ENCODE measurements around the gene ANKRD33B.
A peak's percentile ranks its signal among the peaks of the same experiment; 100 is the strongest.

The ANKRD33B gene

GRCh38 chr5:10593531-10594181, 29.8 kb downstream of the ANKRD33B start:
- Histone ChIP-seq H3K27me3 (ENCODE audit: insufficient read depth, low read length, poor library complexity) (no peaks in the 10 kb centered on the region), H3K4me3 (ENCODE audit: low read depth in 1 of 2, low read length in 2 of 2) (no peak overlapping the region), H2AFZ (ENCODE audit: low read depth, low read length) (no peak overlapping the region), H3K9me3 (ENCODE audit: insufficient read depth, low read length, severe bottlenecking) (no peaks in the 10 kb centered on the region), H3K4me1 (ENCODE audit: insufficient read depth, low read length) (peaks cover 86% of the 10 kb centered on the region), H3K4me2 (ENCODE audit: insufficient read depth, low read length) (no peak overlapping the region), H4K20me1 (ENCODE audit: insufficient read depth, low read length) (no peaks in the 10 kb centered on the region), H3K9ac (ENCODE audit: low read depth, low read length) (no peak overlapping the region), H3K27ac (ENCODE audit: low read length) (peak overlapping the region; percentile 56), H3K79me2 (ENCODE audit: insufficient read depth, low read length) (peaks cover 90% of the 10 kb centered on the region), H3K36me3 (ENCODE audit: insufficient read depth, low read length) (0 out of 2 replicates have a peak, but pooled peaks cover 6% of the 10 kb centered on the region)
- DNase-seq (no peak), ATAC-seq (ENCODE audit: insufficient read depth, low read depth) (no peak)
- TF ChIP-seq CTCF (IDR thresholded peaks at IDR 0.05; ENCODE audit: borderline replicate concordance, extremely low read depth, low read length, poor library complexity, severe bottlenecking) = no peak
- TF ChIP-seq EZH2 (IDR thresholded peaks at IDR 0.05; ENCODE audit: borderline replicate concordance, low read depth, low read length, severe bottlenecking) = no peak

DNA sequence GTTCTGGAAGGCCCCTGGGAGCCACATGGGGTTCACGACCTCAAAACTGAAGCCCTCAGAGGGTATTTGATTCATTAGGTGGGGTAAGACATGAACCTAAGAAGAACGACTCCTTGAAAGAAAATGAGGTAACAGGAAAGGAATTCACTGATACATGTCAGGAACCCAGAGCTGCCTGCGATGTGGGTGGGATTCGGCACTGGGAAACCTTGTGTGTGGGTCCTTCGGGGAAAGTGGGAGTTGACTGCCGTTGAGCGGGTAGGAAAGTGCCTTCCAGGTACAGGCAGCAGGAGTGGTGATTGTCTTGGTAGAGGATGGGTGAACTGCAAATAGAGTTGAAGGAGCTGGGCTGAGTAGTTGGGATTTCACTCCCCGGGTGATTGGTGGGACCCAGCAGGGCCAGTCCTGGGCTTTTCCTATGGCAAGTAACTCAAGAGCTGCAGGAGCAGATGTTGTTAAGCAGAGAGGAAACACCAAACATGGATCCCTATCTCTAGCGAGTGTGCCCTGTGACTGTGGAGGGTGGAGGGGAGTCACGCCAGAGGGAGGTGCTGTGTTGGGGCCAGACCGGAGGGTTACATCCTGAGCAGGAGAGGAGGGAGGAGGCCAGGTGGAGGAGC, 30.8 kb downstream of the ANKRD33B start:
- no peaks in the 10 kb centered on the region for H4K20me1 ChIP-seq (ENCODE audit: insufficient read depth, low read length)
- H3K79me2 ChIP-seq (ENCODE audit: insufficient read depth, low read length) = peaks cover 90% of the 10 kb centered on the region
- peak overlapping the region; percentile 64 for H3K4me2 ChIP-seq (ENCODE audit: insufficient read depth, low read length)
- peak overlapping the region; percentile 55 for H3K9ac ChIP-seq (ENCODE audit: low read depth, low read length)
- TF ChIP-seq CTCF (IDR thresholded peaks at IDR 0.05; ENCODE audit: borderline replicate concordance, extremely low read depth, low read length, poor library complexity, severe bottlenecking) = peak; percentile 10
- no peak for TF ChIP-seq EZH2 (IDR thresholded peaks at IDR 0.05; ENCODE audit: borderline replicate concordance, low read depth, low read length, severe bottlenecking)
- DNase-seq (peak; percentile 20), ATAC-seq (ENCODE audit: insufficient read depth, low read depth) (peak; percentile 15; the same call in 1 of the 3 replicates)
- no peaks in the 10 kb centered on the region for H3K36me3 ChIP-seq (ENCODE audit: insufficient read depth, low read length)
- H3K27ac ChIP-seq (ENCODE audit: low read length) = peak overlapping the region; percentile 85
- peaks cover 81% of the 10 kb centered on the region for H3K4me1 ChIP-seq (ENCODE audit: insufficient read depth, low read length)
- no peak overlapping the region for H2AFZ ChIP-seq (ENCODE audit: low read depth, low read length)
- H3K9me3 ChIP-seq (ENCODE audit: insufficient read depth, low read length, severe bottlenecking) = no peaks in the 10 kb centered on the region
- no peak overlapping the region for H3K4me3 ChIP-seq (ENCODE audit: low read depth in 1 of 2, low read length in 2 of 2)
- H3K27me3 ChIP-seq (ENCODE audit: insufficient read depth, low read length, poor library complexity) = no peaks in the 10 kb centered on the region

GRCh38 chr5:10595293-10595671, 31.4 kb downstream of the ANKRD33B start:
- Histone ChIP-seq H3K9ac (ENCODE audit: low read depth, low read length) (peak overlapping the region; percentile 55), H3K4me3 (ENCODE audit: low read depth in 1 of 2, low read length in 2 of 2) (peak overlapping the region in 1 of 2 experiments; percentile 49; a peak in 2 of 4 replicates), H2AFZ (ENCODE audit: low read depth, low read length) (peak overlapping the region; percentile 56), H3K27ac (ENCODE audit: low read length) (peak overlapping the region; percentile 85), H4K20me1 (ENCODE audit: insufficient read depth, low read length) (no peaks in the 10 kb centered on the region), H3K4me1 (ENCODE audit: insufficient read depth, low read length) (peaks cover 81% of the 10 kb centered on the region), H3K79me2 (ENCODE audit: insufficient read depth, low read length) (peaks cover 90% of the 10 kb centered on the region), H3K9me3 (ENCODE audit: insufficient read depth, low read length, severe bottlenecking) (no peaks in the 10 kb centered on the region), H3K36me3 (ENCODE audit: insufficient read depth, low read length) (no peaks in the 10 kb centered on the region), H3K27me3 (ENCODE audit: insufficient read depth, low read length, poor library complexity) (no peaks in the 10 kb centered on the region), H3K4me2 (ENCODE audit: insufficient read depth, low read length) (peak overlapping the region; percentile 64)
- ATAC-seq (ENCODE audit: insufficient read depth, low read depth) = no peak
- TF ChIP-seq CTCF (IDR thresholded peaks at IDR 0.05; ENCODE audit: borderline replicate concordance, extremely low read depth, low read length, poor library complexity, severe bottlenecking) (no peak), EZH2 (IDR thresholded peaks at IDR 0.05; ENCODE audit: borderline replicate concordance, low read depth, low read length, severe bottlenecking) (no peak)
- DNase-seq = no peak

Measured in DND-41 (cell line).